ENCODE data around the gene METTL25B. TPM values are rescaled to one million over a fixed set of nuclear protein-coding genes. Genes with fewer than 3 reads are reported as not detected.

The METTL25B gene
- total RNA-seq, 2 experiments from 2014 or later = 30.0 to 34.0 TPM

GRCh38 chr1:156728599-156729462 is 562 bp downstream of the METTL25B start, which contains the start of gene ISG20L2:
Gene ISG20L2 (minus strand): TSS chr1:156728766. CDS start chr1:156727652, 1,114 bp downstream.
- ChIA-PET CTCF (interaction anchor here (1.0 to 12.9 kb wide), 14 partner anchors 10 to 343 kb away, joined by 3 to 543 read pairs (median 84); partner anchors contain the start of genes CRABP2, HDGF, INSRR and MRPL24), POLR2A (interaction anchor here (0.6 to 7.4 kb wide), 24 partner anchors 12 to 228 kb away, joined by 3 to 68 read pairs (median 4); partner anchors contain the start of genes CRABP2, HDGF, MEF2D and MRPL24)
- peaks cover 29% of the 10 kb centered on the region for H3K4me1 Mint-ChIP-seq (ENCODE audit: low read depth)
- H3K4me3 Mint-ChIP-seq = no peak within 1 kb of the TSS
- no peaks in the 10 kb centered on the region for H3K9me3 Mint-ChIP-seq (ENCODE audit: insufficient read depth)
- no peaks in the 10 kb centered on the region for H3K27me3 Mint-ChIP-seq (ENCODE audit: low read depth)
- peaks cover 33% of the 10 kb centered on the region for H3K36me3 Mint-ChIP-seq (ENCODE audit: low read depth)
- DNase-seq = peak; percentile 99
- no peak within 1 kb of the TSS for H3K27ac Mint-ChIP-seq
- ATAC-seq = peak; percentile 90

- ChIA-PET CTCF (interaction anchor here (4.0 kb wide), 1 partner anchor 8 kb away, joined by 22 read pairs; no protein-coding TSS in a partner anchor), POLR2A (no interaction called here)
- Mint-ChIP-seq H3K4me1 (ENCODE audit: low read depth) (peaks cover 25% of the 10 kb centered on the region), H3K27me3 (ENCODE audit: low read depth) (no peaks in the 10 kb centered on the region), H3K27ac (no peak overlapping the region), H3K9me3 (ENCODE audit: insufficient read depth) (no peaks in the 10 kb centered on the region), H3K36me3 (ENCODE audit: low read depth) (peaks cover 36% of the 10 kb centered on the region), H3K4me3 (no peak overlapping the region)
- DNase-seq (no peak), ATAC-seq (no peak)
These were observed 5.8 kb downstream of the METTL25B start for GRCh38 chr1:156733989-156734584.

- ChIA-PET POLR2A (interaction anchor here (4.9 kb wide), 1 partner anchor 11 kb away, joined by 68 read pairs; the partner anchor contains the start of genes ISG20L2 and METTL25B), CTCF (interaction anchor here (1.0 to 1.4 kb wide), 2 partner anchors 9 to 12 kb away, joined by 4 to 12 read pairs; partner anchors contain the start of gene ISG20L2)
- Mint-ChIP-seq H3K4me3 (no peak overlapping the region), H3K27me3 (ENCODE audit: low read depth) (no peaks in the 10 kb centered on the region), H3K27ac (no peak overlapping the region), H3K36me3 (ENCODE audit: low read depth) (peaks cover 55% of the 10 kb centered on the region), H3K4me1 (ENCODE audit: low read depth) (peaks cover 38% of the 10 kb centered on the region), H3K9me3 (ENCODE audit: insufficient read depth) (no peaks in the 10 kb centered on the region)
- DNase-seq = no peak
- ATAC-seq = no peak
These were observed 10.1 kb downstream of the METTL25B start for GRCh38 chr1:156738407-156738806.

GRCh38 chr1:156738916-156739315 is 10.6 kb downstream of the METTL25B start:
- Mint-ChIP-seq H3K36me3 (ENCODE audit: low read depth) (peaks cover 60% of the 10 kb centered on the region), H3K4me1 (ENCODE audit: low read depth) (peaks cover 42% of the 10 kb centered on the region)
- ATAC-seq = no peak

DNA sequence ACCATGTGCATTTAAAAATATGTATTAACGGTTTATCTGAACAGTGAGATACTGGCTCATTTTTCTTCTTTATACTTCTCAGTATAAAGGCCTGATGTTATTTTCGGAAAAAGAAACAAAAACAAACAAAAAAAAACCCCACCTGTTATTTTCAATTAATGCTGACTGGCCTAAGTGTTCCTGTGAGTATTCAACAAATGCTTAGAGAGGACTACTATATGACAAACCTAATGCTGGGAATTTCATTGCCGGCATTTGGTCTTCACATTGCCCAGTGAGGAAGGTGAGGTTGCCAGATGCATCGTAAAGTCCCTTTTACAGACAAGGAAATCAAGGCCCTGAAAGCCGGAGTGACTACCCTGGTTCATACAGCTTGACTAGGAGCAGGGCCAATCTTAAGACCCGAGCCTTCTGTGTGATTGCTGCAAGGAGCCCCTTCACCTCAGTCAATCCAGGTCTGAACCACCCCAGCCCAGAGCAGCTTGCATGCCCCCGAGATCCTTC is 12.0 kb downstream of the METTL25B start:
- ChIA-PET POLR2A (interaction anchor here (1.4 to 4.9 kb wide), 4 partner anchors 11 to 29 kb away, joined by 7 to 68 read pairs (median 26); partner anchors contain the start of genes HDGF, ISG20L2, METTL25B and PRCC), CTCF (interaction anchor here (1.0 to 4.4 kb wide), 9 partner anchors 11 to 150 kb away, joined by 3 to 79 read pairs (median 3); partner anchors contain the start of genes HDGF, ISG20L2, METTL25B and PRCC)
- Mint-ChIP-seq H3K4me3 (peak overlapping the region; percentile 99), H3K4me1 (ENCODE audit: low read depth) (peaks cover 53% of the 10 kb centered on the region), H3K9me3 (ENCODE audit: insufficient read depth) (no peaks in the 10 kb centered on the region), H3K27me3 (ENCODE audit: low read depth) (no peaks in the 10 kb centered on the region), H3K36me3 (ENCODE audit: low read depth) (peaks cover 72% of the 10 kb centered on the region), H3K27ac (peak overlapping the region; percentile 98)
- peak; percentile 17 for ATAC-seq
- DNase-seq = peak; percentile 41

More at GRCh38 chr1:156738916-156739315, 10.6 kb downstream of the METTL25B start:
- DNase-seq = no peak
- no peaks in the 10 kb centered on the region for H3K27me3 Mint-ChIP-seq (ENCODE audit: low read depth)
- peak overlapping the region; percentile 27 for H3K4me3 Mint-ChIP-seq
- POLR2A ChIA-PET = interaction anchor here (1.0 to 4.9 kb wide), 2 partner anchors 11 to 13 kb away, joined by 3 to 68 read pairs; partner anchors contain the start of genes ISG20L2 and METTL25B
- peak overlapping the region; percentile 23 for H3K27ac Mint-ChIP-seq
- no peaks in the 10 kb centered on the region for H3K9me3 Mint-ChIP-seq (ENCODE audit: insufficient read depth)
- CTCF ChIA-PET = interaction anchor here (1.0 to 1.4 kb wide), 2 partner anchors 10 to 13 kb away, joined by 4 to 12 read pairs; partner anchors contain the start of gene ISG20L2

GRCh38 chr1:156740741-156741480 is 12.6 kb downstream of the METTL25B start, which contains the start of gene MRPL24:
Gene MRPL24 (minus strand): TSS chr1:156741088. CDS start chr1:156738704, 2,384 bp downstream.
- POLR2A ChIA-PET = interaction anchor here (0.7 to 4.9 kb wide), 8 partner anchors 9 to 76 kb away, joined by 3 to 68 read pairs (median 6); partner anchors contain the start of genes HDGF, ISG20L2, METTL25B and PRCC
- ATAC-seq = peak; percentile 89

DNA sequence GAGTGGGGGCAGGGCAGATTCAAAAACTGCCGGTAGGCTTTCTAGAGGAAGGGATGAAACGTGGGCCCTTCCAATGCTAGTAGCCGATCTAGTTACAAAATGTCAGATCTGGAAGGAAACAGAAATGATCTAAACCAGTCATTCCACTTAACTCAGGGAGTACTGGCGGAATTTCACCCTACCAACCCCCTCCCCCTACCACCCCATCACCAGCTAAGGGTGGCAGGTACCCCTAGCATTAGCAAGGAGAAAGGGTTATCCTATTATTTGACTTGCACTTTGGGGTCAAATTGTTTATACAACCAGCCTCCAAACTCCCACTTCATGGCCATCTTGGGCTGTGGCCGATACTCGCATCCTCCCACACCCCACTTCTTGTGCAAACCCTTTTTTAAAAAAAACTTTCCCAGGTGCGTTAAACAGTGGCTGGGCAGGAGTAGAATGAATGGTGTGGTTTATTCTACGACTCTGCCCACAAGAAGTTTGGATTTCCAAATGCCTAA is 13.3 kb downstream of the METTL25B start:
- H3K27me3 Mint-ChIP-seq (ENCODE audit: low read depth) = no peaks in the 10 kb centered on the region
- ChIA-PET POLR2A (interaction anchor here (0.7 to 4.9 kb wide), 8 partner anchors 8 to 75 kb away, joined by 3 to 68 read pairs (median 6); partner anchors contain the start of genes HDGF, ISG20L2, METTL25B and PRCC), CTCF (interaction anchor here (0.7 to 4.4 kb wide), 15 partner anchors 9 to 169 kb away, joined by 3 to 79 read pairs (median 3); partner anchors contain the start of genes HDGF, ISG20L2 and METTL25B)
- H3K4me3 Mint-ChIP-seq = peak overlapping the region; percentile 99
- no peak for ATAC-seq
- DNase-seq = no peak
- peaks cover 77% of the 10 kb centered on the region for H3K36me3 Mint-ChIP-seq (ENCODE audit: low read depth)
- peaks cover 65% of the 10 kb centered on the region for H3K4me1 Mint-ChIP-seq (ENCODE audit: low read depth)
- peak overlapping the region; percentile 98 for H3K27ac Mint-ChIP-seq
- no peaks in the 10 kb centered on the region for H3K9me3 Mint-ChIP-seq (ENCODE audit: insufficient read depth)

More at GRCh38 chr1:156740741-156741480, 12.6 kb downstream of the METTL25B start, which contains the start of gene MRPL24:
- peaks cover 76% of the 10 kb centered on the region for H3K36me3 Mint-ChIP-seq (ENCODE audit: low read depth)
- H3K4me3 Mint-ChIP-seq = peak within 1 kb of the TSS; percentile 99
- H3K4me1 Mint-ChIP-seq (ENCODE audit: low read depth) = peaks cover 59% of the 10 kb centered on the region
- H3K27ac Mint-ChIP-seq = peak within 1 kb of the TSS; percentile 98
- CTCF ChIA-PET = interaction anchor here (0.7 to 4.4 kb wide), 15 partner anchors 8 to 170 kb away, joined by 3 to 79 read pairs (median 3); partner anchors contain the start of genes HDGF, ISG20L2, METTL25B and PRCC
- no peaks in the 10 kb centered on the region for H3K9me3 Mint-ChIP-seq (ENCODE audit: insufficient read depth)
- H3K27me3 Mint-ChIP-seq (ENCODE audit: low read depth) = no peaks in the 10 kb centered on the region
- DNase-seq = peak; percentile 99

DNA sequence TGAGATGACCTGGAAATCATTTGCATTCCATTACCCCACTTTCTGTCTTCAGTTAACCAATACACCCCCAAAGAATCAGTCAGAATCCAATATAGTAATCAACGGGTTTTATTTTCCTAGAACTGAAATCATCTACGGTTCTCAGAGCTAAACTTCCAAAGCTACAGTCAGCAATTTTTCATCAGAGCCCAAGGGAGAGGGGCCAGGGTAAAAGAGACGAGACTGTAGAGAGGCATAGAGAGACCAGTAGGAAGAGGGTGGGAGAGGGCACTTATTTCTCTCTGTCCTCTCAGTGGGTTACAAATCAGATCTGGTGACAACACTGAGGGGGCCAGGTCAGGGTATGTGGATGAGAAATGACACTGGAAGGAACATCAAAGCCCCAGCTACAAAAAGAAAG is 13.7 kb downstream of the METTL25B start:
- H3K36me3 Mint-ChIP-seq (ENCODE audit: low read depth) = peaks cover 79% of the 10 kb centered on the region
- H3K4me3 Mint-ChIP-seq = peak overlapping the region; percentile 99
- POLR2A ChIA-PET = interaction anchor here (1.8 to 4.9 kb wide), 3 partner anchors 10 to 25 kb away, joined by 11 to 68 read pairs (median 42); partner anchors contain the start of genes HDGF, ISG20L2, METTL25B and PRCC
- H3K27me3 Mint-ChIP-seq (ENCODE audit: low read depth) = no peaks in the 10 kb centered on the region
- peaks cover 70% of the 10 kb centered on the region for H3K4me1 Mint-ChIP-seq (ENCODE audit: low read depth)
- no peak for DNase-seq
- no peaks in the 10 kb centered on the region for H3K9me3 Mint-ChIP-seq (ENCODE audit: insufficient read depth)
- CTCF ChIA-PET = interaction anchor here (1.3 to 4.4 kb wide), 6 partner anchors 9 to 148 kb away, joined by 3 to 79 read pairs (median 7); partner anchors contain the start of genes HDGF, ISG20L2 and METTL25B
- H3K27ac Mint-ChIP-seq = peak overlapping the region; percentile 98
- no peak for ATAC-seq

DNA sequence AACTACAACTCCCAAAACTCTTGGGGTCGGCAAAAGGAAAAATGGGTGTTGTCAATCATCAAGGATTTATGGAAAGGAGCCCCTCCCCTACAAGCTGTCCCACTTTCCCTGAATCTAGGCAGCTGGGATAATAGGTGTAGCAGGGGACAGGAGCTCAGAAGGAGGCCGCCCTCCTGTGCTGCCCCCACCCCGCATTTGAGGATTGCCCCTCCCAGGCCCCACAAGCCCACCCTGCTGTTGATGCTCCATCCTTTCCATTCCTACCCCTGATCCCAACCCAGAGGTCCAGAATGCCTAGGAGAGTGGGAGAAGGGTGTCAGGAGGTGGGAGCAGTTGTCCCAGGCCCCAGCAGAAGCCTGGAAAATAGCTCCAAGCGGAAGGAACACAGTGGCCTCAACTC is 14.5 kb downstream of the METTL25B start:
- H3K4me1 Mint-ChIP-seq (ENCODE audit: low read depth) = peaks cover 77% of the 10 kb centered on the region
- no peaks in the 10 kb centered on the region for H3K27me3 Mint-ChIP-seq (ENCODE audit: low read depth)
- CTCF ChIA-PET = interaction anchor here (0.8 to 4.4 kb wide), 4 partner anchors 16 to 147 kb away, joined by 3 to 79 read pairs (median 6); partner anchors contain the start of genes ISG20L2 and METTL25B
- ATAC-seq (no peak), DNase-seq (no peak)
- peaks cover 78% of the 10 kb centered on the region for H3K36me3 Mint-ChIP-seq (ENCODE audit: low read depth)
- POLR2A ChIA-PET = interaction anchor here (3.3 to 4.9 kb wide), 2 partner anchors 9 to 15 kb away, joined by 42 to 68 read pairs; partner anchors contain the start of genes HDGF, ISG20L2 and METTL25B
- no peak overlapping the region for H3K27ac Mint-ChIP-seq
- no peaks in the 10 kb centered on the region for H3K9me3 Mint-ChIP-seq (ENCODE audit: insufficient read depth)
- no peak overlapping the region for H3K4me3 Mint-ChIP-seq
